GM19351 (cell line): ENCODE data around the gene POU4F2.

Experiments used
- ATAC-seq: cut with Tn5 transposase; IDR thresholded peaks from one replicate; pipeline ENCODE4 v1.9.1; 2021; ENCODE audit warnings: mild to moderate bottlenecking, moderate library complexity; ENCODE audit not compliant: unreplicated experiment

Gene POU4F2, protein sequence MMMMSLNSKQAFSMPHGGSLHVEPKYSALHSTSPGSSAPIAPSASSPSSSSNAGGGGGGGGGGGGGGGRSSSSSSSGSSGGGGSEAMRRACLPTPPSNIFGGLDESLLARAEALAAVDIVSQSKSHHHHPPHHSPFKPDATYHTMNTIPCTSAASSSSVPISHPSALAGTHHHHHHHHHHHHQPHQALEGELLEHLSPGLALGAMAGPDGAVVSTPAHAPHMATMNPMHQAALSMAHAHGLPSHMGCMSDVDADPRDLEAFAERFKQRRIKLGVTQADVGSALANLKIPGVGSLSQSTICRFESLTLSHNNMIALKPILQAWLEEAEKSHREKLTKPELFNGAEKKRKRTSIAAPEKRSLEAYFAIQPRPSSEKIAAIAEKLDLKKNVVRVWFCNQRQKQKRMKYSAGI

DNA sequence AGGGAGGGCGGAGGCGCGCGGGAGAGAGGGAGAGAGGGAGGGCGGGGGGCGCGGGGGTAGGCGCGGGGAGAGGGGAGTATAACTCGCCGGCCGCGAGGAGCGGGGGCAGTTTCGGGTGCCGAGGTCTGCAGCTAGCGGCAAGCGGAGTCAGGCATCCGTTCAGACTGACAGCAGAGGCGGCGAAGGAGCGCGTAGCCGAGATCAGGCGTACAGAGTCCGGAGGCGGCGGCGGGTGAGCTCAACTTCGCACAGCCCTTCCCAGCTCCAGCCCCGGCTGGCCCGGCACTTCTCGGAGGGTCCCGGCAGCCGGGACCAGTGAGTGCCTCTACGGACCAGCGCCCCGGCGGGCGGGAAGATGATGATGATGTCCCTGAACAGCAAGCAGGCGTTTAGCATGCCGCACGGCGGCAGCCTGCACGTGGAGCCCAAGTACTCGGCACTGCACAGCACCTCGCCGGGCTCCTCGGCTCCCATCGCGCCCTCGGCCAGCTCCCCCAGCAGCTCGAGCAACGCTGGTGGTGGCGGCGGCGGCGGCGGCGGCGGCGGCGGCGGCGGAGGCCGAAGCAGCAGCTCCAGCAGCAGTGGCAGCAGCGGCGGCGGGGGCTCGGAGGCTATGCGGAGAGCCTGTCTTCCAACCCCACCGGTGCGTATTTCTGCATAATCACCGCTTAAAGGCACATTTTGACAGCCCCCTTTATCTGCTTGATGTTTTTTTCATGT is at the start of gene POU4F2:
TSS of gene POU4F2 (plus strand) at position 108 of the 720 bp plus-strand sequence. CDS start at position 356, 248 bp downstream.
- ATAC-seq, result no peak

DNA sequence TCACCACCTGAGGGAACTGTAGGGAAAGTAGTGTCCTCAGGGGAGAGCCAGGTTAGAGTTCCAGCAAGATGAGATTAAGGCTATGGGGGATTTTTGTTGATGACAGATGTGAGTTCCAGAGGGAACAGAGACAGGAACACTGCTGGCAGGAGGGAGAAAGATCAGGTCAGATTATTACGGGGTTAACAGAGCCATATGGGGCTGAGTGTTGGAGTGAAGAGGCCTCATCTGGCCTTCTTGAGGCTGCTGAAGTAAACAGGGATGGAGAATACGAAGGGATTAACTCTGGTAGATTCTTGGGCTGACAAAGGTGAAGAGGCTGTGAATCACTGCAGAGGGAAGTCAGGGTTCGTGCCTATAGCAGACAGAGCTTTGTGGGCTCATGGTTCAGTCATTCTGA is 47.9 kb upstream of the POU4F2 start:
- no peak for ATAC-seq

DNA sequence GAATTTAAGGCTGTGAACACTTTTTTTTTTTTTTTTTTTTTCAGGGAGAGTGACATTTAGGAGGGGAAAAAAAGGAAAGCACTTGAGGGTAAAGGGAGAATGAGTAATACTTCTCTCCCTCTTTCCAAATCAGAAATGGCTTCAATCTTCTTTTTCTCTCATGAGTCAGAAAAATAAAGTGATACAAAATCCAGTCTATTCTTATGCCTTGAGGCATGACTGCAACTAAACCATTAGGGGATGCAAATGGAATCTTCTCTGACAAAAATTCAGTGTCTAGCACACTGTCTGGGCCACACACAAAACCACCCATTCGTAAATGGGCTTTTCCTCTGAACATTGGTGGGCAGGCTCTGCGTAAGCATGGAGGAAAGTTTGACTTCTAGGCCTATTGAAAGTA is 46.7 kb upstream of the POU4F2 start:
- no peak for ATAC-seq

DNA sequence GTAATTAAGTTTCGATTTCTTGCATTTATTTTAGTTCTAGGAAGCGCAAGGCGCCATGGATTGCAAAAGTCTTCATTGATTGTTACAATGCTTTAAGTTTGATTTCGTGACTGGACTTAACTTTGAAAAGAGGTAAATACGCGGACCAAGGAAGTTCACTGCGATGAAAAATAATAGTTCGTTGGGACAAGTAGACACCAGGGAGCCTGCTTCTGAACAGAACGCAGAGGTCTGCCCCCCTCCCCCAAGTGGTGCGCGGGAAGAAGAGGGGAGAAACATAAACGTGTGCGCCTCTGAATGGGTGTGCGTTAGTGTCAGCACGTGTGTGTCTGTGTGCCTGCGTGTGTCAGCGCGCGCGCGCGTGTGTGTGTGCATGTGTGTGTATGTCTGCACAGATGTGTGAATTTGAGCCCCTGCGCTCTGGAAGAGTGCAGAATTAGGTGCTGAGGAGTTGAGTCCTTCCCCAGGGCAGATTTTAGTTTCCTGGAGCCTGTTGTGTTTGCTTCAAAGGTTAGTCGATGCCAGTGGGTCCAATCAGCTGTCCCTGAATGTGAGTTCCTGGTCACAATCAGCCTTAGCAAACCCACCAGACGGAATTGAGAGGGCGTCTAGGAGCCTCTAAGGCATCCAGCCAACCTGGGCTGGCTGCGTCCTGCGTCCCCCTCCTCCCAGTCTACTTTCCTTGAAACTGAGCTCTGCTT is 5.8 kb upstream of the POU4F2 start:
- ATAC-seq, result no peak

DNA sequence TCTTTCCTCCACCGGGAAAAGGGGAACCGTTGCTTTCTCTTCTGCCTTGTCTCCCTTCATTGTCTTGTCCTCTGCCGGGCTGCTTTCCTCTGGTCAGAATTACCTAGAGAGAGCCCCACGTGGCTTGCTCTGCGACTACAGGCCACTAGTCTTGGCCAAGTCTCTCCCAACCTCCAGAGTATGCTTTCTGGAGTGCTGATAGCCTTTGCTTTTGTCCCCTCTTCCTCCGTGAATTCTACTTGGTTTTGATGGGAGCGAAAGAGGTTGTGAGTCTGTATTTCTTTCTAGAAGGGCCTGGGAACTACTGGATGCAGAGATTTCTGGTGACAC is 5.3 kb upstream of the POU4F2 start:
- no peak for ATAC-seq

DNA sequence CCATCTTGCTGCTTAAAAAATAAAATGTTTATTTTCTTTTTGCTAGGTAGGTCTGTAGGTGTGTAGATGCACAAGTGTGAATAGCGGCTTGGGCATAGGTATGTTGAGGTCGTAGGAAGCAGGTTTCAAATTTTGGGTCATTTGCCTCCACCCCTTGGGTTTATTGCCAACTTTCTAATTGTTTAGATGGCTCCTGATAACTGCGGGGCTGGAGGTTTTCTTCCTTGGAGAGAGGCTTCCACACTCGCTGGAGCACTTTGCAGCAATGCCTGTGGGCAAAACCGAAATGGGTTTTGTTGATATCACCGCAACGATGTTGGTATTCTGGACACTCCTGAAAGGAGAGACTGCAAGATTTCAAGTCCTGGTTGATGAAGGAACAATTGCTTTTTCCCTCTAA is 3.9 kb upstream of the POU4F2 start:
- no peak for ATAC-seq

DNA sequence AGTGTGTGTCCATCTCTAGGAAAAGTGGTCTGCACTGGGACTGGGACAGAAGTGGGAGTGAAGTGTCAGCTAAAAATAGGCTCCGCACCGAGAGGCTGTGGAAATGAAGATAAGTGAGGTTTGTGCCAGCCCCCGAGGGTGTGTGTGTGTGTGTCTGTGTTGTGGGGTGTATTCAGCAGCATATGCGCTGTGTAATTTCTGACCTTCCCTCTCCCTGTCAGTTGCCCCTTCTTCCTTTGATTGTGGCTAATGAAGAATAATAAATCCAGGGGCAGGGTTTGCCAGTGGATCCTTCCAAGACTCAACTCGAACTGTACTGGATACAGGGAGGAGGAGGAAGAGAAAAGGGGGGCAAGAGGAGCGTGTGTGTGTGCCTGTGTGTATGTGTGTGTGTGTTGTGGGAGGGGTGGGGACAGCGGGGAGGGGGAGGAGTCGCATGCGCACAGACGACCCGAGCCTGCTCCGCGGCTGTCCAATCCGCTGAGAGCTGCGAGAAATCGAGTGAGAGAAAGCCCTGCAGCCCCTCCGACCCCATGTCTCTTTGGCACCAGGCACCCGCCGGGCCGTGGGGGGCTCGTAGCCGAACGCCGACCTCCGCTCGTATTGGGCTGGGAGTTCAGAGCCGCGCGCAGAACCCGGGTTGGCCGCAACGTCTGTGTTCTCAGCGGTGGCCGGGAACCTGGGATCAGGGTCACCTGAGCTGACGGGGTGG is 916 bp upstream of the POU4F2 start:
- ATAC-seq, result no peak

DNA sequence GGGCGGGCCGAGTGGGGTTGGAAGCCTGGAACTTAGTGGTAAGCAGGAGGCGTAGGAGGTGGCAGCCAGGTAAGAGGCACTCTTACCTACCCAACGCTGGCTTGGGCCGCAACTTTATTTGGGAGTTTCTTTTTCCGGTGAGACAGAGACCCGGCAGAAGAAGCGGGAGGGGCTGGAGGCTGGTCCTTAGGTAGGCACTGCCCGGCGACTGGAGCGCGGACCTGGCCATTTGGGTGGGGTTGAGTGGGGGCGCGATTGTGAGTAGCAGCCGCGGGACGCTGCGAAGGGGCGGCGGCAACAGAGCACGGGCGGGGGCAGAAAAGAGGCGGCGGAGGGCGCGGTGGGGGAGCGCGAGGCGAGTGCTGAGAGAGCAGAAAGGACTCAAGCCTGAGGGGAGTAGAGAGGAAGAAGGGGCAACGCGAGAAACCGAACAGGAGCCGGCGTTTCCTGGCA is 334 bp upstream of the POU4F2 start:
- no peak for ATAC-seq

DNA sequence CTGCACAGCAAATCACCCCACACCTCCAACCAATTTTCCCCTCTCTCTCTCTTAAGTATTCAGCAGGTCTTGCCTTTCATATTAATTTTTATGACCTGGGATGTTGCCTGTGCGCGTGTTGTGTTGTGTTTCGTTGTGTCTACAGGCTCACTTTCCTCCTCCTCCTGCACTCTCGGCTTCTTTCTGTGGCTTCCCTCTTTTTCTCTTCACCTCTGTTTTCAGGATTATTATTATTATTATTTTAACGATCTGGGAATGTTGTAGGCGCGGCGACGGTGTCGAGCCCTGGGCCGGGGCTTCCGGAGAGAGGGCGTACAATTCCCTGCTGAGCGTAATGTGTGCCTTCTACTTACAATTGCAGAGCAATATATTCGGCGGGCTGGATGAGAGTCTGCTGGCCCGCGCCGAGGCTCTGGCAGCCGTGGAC is 826 bp downstream of the POU4F2 start:
- ATAC-seq, result no peak

DNA sequence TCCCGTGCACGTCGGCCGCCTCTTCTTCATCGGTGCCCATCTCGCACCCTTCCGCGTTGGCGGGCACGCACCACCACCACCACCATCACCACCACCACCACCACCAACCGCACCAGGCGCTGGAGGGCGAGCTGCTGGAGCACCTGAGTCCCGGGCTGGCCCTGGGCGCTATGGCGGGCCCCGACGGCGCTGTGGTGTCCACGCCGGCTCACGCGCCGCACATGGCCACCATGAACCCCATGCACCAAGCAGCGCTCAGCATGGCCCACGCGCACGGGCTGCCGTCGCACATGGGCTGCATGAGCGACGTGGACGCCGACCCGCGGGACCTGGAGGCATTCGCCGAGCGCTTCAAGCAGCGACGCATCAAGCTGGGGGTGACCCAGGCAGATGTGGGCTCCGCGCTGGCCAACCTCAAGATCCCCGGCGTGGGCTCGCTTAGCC is 1.4 kb downstream of the POU4F2 start:
- no peak for ATAC-seq

DNA sequence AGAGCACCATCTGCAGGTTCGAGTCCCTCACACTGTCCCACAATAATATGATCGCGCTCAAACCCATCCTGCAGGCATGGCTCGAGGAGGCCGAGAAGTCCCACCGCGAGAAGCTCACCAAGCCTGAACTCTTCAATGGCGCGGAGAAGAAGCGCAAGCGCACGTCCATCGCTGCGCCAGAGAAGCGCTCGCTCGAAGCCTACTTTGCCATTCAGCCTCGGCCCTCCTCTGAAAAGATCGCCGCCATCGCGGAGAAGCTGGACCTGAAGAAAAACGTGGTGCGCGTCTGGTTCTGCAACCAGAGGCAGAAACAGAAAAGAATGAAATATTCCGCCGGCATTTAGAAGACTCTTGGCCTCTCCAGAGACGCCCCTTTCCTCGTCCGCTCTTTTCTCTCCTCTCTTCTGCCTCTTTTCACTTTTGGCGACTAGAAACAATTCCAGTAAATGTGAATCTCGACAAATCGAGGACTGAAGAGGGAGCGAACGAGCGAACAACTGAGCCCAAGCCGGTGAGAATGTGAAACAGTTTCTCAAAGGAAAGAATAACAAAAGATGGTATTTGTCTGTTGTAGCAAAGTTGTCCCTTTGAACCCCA is 1.9 kb downstream of the POU4F2 start:
- ATAC-seq, result no peak

DNA sequence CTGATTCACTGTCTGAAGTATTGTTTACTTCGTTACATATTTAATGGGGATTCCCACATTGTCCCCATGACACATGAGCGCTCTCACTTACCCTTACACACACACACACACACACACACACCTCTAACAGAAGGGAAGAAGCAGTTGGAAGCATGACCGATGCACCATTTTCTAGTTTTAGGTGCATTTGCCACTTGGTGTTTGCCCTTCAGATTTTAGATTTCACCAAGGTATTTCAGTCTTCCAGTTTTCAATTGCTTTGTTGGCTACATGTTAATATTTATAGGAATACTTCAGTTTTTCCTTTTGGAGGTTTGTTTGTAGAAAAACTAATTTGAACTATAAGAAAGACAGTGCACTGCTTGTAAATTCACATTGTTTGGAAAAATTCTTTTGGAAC is 3.1 kb downstream of the POU4F2 start:
- no peak for ATAC-seq

DNA sequence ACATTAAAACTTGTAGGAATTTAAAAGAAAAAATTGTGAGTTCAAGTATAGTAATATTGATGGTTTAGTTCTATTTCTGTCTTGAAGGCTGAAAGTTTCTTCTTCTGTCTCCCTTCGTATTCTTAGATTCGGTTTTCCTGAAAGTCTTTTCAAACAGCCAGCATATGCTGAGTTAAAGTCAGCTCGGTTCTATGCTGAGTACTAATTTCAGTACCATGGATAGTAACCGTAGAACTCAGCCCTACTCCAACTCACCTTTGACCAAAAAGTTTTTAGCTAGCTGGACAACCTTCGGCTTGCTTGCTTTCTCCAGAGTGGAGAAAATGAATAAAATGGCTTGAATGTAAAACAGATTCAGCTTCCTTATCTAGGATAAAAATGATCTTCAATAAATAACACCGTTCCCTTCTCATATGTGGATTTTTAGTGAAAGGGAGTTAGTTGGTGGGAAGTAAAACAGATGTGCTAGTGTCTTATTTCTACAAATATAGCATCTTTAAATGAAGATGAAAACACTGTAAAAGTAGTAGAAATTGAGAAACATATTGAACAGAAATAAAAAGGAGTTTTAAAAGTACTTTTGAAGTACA is 5.2 kb downstream of the POU4F2 start:
- ATAC-seq, result no peak

DNA sequence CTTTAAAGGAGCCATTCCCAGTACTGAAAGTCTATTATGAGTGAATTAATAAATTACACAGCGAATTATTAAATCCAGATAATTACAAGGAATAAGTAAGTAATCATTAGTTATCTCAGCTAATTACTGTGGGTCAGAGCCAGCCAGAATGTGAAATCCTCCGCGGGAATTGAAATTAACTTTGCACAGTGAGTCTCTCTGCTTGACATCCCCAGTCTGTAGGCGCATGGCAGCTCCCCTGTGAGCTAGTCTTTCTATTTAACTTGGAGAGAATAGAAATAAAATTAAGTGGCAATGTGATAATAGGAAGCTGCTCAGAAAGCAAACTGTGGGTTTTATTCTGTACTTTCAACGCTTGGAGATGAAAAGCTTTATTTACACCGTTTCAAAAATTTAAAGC is 7.2 kb downstream of the POU4F2 start:
- ATAC-seq, result no peak

DNA sequence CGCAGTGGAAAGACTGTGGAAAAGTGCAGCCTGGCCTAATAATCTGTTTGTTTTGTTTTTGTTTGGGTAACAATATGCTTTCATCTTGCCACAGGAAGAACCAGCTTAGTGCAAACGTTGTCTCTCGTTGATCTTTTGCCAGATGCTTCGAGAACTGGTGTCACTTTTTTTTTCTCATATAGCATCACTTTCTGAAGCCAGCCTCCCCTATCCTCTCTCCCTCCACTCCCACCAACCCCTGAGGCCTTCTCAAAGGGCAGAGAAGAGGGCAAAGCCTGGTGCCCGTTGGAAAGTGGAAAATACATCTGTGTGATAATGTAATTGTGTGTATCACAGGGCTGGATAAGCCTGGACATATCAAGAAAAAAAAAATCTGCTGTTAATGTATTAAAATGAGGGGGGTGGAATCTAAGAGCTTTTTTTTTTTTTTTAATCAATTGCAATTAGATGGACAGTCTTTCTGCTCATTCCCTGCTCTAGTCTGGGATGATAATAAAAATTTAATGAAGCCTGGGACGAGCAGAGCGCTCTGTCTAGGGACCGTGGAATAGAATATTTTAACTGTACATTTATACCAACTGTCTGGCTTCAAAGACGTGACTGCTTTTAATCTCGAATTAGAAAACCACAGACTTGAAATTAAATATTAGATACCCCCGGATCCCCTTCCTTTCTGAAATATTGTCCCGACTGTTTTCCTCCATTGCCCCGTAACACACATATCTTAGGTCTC is 8.1 kb downstream of the POU4F2 start:
- ATAC-seq, result no peak

DNA sequence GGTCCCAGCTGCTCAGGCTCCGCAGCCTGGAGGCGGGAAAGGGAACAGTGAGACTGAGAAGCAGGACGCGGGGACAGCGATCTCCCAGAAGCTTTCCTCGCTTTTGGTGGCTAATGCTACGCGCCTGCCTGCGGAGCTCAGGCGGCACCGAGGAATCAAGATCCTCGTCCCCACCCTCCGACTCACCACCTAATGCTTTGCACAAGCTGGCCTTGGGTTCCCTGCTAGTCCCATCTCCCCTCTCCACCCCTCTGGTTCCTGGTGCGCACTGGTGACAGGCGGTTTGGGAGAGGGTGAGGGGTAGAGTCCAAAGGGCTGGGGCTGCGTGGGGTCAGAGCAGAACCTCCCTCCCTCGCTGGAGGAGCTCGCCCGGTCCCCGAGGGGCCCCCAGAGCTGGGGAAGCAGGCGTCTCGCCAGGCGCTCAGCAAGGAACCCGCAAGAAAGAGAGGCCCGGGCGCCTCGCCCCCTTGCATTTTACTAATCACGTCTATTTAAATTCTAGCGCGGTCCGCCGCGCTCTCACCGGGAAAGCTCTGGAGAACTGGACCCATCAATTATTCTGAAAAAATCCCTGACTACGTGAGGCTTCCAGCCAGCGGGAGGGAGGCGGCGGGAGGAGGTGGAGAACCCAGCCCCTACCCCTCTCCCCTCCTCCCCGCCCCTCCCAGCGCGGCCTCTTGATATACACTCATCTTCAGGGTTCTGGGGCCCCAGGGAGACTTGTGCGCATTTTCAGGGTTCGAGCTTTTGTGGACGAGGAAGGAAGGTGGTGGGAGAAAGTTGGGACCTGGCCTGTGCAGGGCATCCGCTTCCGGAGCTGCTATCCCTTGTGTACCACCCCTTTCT is 9.1 kb downstream of the POU4F2 start:
- ATAC-seq, result no peak

DNA sequence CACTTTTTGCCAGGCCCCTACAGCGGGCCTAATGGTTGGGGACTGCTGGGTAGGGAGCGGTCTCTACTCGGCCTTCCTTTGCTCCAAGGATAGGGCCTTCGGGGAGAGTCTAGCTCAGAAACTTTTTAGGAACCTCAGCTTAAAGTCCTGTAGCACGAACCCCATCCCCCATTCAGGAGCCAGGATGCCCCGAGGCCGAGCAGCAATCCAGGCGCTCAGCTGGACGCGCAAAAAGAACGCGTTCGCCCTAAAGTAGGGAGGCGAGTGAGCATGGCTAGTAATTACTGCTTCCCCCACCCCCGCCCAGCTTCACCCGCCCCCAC is 9.7 kb downstream of the POU4F2 start:
- no peak for ATAC-seq

DNA sequence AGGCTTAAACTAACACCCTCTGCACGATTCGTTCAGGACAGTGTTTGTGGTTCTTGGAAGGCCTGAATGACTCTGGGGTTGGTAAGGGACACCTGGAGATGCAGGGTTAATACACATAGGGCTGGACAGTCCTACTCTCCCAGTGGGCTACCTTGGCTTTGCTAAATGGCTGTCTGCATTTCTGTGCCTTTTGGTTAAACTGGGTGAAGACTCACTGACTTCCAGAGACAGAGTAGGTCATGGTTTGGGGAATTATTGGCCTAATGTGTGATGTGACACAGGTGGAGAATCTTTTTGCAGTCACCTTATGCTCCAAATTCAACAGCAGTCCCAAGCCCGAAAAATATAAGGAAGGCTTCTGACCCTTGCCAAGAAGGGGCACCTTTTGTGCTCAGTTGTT is 10.5 kb downstream of the POU4F2 start:
- ATAC-seq, result no peak

DNA sequence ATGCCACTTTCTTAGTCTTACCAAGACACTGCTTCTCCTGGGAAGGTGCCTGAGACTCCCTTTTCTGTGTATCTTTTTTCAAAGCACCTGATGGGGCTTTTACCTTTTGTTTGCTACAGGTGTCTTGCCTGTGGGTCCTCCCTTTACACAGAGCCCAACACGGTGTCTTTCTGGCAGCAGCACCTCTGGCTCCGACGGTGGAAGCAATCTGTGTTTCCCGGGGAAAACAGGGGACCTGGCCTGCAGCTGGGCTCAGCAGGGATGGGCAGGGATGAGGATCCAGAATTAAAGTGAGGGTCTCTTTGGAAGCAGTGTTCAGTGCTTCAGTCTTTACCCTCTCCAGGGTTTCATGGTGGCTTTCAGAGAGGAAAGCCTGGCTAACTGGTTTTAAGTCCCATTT is 11.3 kb downstream of the POU4F2 start:
- ATAC-seq, result no peak
